GM23248 (cell line): ENCODE data around the gene LRRC52.

ENCODE experiments used
- EZH2 ChIP-seq: fragments of 200-600 bp; sonication (generic); IDR thresholded peaks from 2 replicates; pipeline ENCODE4 v1.6.1; 2018; ENCODE audit warnings: antibody characterized with exemption, mild to moderate bottlenecking; ENCODE audit not compliant: insufficient read depth, poor library complexity, severe bottlenecking
- EZH2phosphoT487 ChIP-seq: fragments of 200-600 bp; sonication (generic); IDR thresholded peaks from 2 replicates; pipeline ENCODE4 v1.6.1; 2018; ENCODE audit warnings: antibody characterized with exemption, moderate library complexity, mild to moderate bottlenecking, low read depth; ENCODE audit not compliant: insufficient read depth

- TF ChIP-seq EZH2phosphoT487 = no peak
- TF ChIP-seq EZH2 = no peak
Observed at GRCh38 chr1:165581926-165582325, 38.1 kb downstream of the LRRC52 start.
